ENCODE measurements around the gene CORIN.

GRCh38 chr4:47647029-47647428 lies 190.8 kb downstream of the CORIN start:
- TF ChIP-seq POLR2AphosphoS5 (IDR thresholded peaks at IDR 0.05; ENCODE audit: low read depth), result no peak
- TF ChIP-seq CTCF (conservative IDR thresholded peaks at IDR 0.05; ENCODE audit: low read depth in 2 of 2), result no peak
- TF ChIP-seq EZH2 (IDR thresholded peaks at IDR 0.05; ENCODE audit: low read depth, unreplicated experiment), result no peak
- TF ChIP-seq REST (IDR thresholded peaks at IDR 0.05; ENCODE audit: unreplicated experiment), result no peak
- TF ChIP-seq CREB1 (CRISPR knock-in tag; IDR thresholded peaks at IDR 0.05; ENCODE audit: low read depth), result no peak
- no peak for TF ChIP-seq EZH2phosphoT487 (IDR thresholded peaks at IDR 0.05; ENCODE audit: unreplicated experiment)
- no peak for TF ChIP-seq JUNB (IDR thresholded peaks at IDR 0.05; ENCODE audit: unreplicated experiment)
- TF ChIP-seq ZNF114 (CRISPR knock-in tag; IDR thresholded peaks at IDR 0.05), result no peak
- TF ChIP-seq STAT1 (IDR thresholded peaks at IDR 0.05; ENCODE audit: unreplicated experiment), result no peak
- TF ChIP-seq ZNF462 (CRISPR knock-in tag; IDR thresholded peaks at IDR 0.05), result no peak
- no peak for TF ChIP-seq NANOG (IDR thresholded peaks at IDR 0.05; ENCODE audit: borderline replicate concordance)
- no peak for TF ChIP-seq ETS1 (IDR thresholded peaks at IDR 0.05)
- no peak for TF ChIP-seq ZNF331 (CRISPR knock-in tag; IDR thresholded peaks at IDR 0.05; ENCODE audit: low read depth)

Measured in GM23338 (cell line).